Activated CD8-positive, alpha-beta memory T cell treated with anti-CD3 and anti-CD28 coated beads, Interleukin-2, amount 50 U/mL, for 48 hours (primary cell): ENCODE results near the gene COL4A6.

Source experiments
- DNase-seq: peaks from one replicate; pipeline ENCODE4 v3.0.0-alpha.2; 2020

The COL4A6 gene

GRCh38 chrX:108199691-108200090 lies 238.5 kb downstream of the COL4A6 start:
- DNase-seq, result no peak

- DNase-seq, result no peak
Observed at GRCh38 chrX:108199041-108199440, 239.2 kb downstream of the COL4A6 start.

GRCh38 chrX:108198420-108198819 lies 239.8 kb downstream of the COL4A6 start:
- no peak for DNase-seq

- DNase-seq, result no peak
Observed at GRCh38 chrX:108186811-108187210, 251.4 kb downstream of the COL4A6 start.

- DNase-seq, result no peak
Observed at GRCh38 chrX:108178143-108178498, 260.1 kb downstream of the COL4A6 start.

GRCh38 chrX:108177351-108178142 lies 260.7 kb downstream of the COL4A6 start:
- no peak for DNase-seq

GRCh38 chrX:108173874-108174273 lies 264.3 kb downstream of the COL4A6 start:
- no peak for DNase-seq

- no peak for DNase-seq
Observed at GRCh38 chrX:108171671-108172070, 266.6 kb downstream of the COL4A6 start.

- DNase-seq, result no peak
Observed at GRCh38 chrX:108169768-108170167, 268.5 kb downstream of the COL4A6 start.

GRCh38 chrX:108168961-108169740 lies 269.1 kb downstream of the COL4A6 start:
- no peak for DNase-seq

- DNase-seq, result no peak
Observed at GRCh38 chrX:108167211-108167872, 270.9 kb downstream of the COL4A6 start.

- no peak for DNase-seq
Observed at GRCh38 chrX:108165383-108166111, 272.7 kb downstream of the COL4A6 start.

GRCh38 chrX:108163333-108164082 lies 274.7 kb downstream of the COL4A6 start:
- no peak for DNase-seq

GRCh38 chrX:108162265-108162664 lies 276.0 kb downstream of the COL4A6 start:
- no peak for DNase-seq

GRCh38 chrX:108160309-108160708 lies 277.9 kb downstream of the COL4A6 start:
- DNase-seq, result no peak

- no peak for DNase-seq
Observed at GRCh38 chrX:108159028-108159670, 279.1 kb downstream of the COL4A6 start.

- no peak for DNase-seq
Observed at GRCh38 chrX:108157628-108158027, 280.6 kb downstream of the COL4A6 start.

- no peak for DNase-seq
Observed at GRCh38 chrX:108156934-108157466, 281.2 kb downstream of the COL4A6 start.

GRCh38 chrX:108156082-108156481 lies 282.1 kb downstream of the COL4A6 start:
- no peak for DNase-seq

GRCh38 chrX:108148524-108148923 lies 289.7 kb downstream of the COL4A6 start:
- no peak for DNase-seq
